HepG2 (cell line): ENCODE measurements around the gene RTN4RL2. TPM values are rescaled to one million over a fixed set of nuclear protein-coding genes. Genes with fewer than 3 reads are reported as not detected.
A peak's percentile ranks its signal among the peaks of the same experiment; 100 is the strongest.

Experiments
- CBFB ChIP-seq: sonication (generic); formaldehyde crosslinking; IDR thresholded peaks from 2 replicates; pipeline ENCODE4 v1.4.0; 2020; ENCODE audit warnings: missing genetic modification reagents
- DMAP1 ChIP-seq: IDR thresholded peaks from 2 replicates; pipeline ENCODE4 v1.6.1; 2016
- ETV6 ChIP-seq: sonication (generic); formaldehyde crosslinking; conservative IDR thresholded peaks from 2 replicates; pipeline ENCODE4 v1.4.0; 2020; ENCODE audit warnings: missing genetic modification reagents
- FOXC1 ChIP-seq: sonication (generic); formaldehyde crosslinking; IDR thresholded peaks from 2 replicates; pipeline ENCODE4 v1.8.0; 2022; ENCODE audit warnings: mild to moderate bottlenecking, missing genetic modification reagents, borderline replicate concordance
- NFE2L1 ChIP-seq: sonication (generic); formaldehyde crosslinking; IDR thresholded peaks from 2 replicates; pipeline ENCODE4 v1.4.0; 2020; ENCODE audit warnings: missing genetic modification reagents, mild to moderate bottlenecking, borderline replicate concordance
- NR3C1 ChIP-seq: sonication (generic); formaldehyde crosslinking; IDR thresholded peaks from 2 replicates; pipeline ENCODE4 v1.4.0; 2020; ENCODE audit warnings: missing genetic modification reagents
- SALL1 ChIP-seq: sonication (generic); formaldehyde crosslinking; IDR thresholded peaks from 2 replicates; pipeline ENCODE4 v1.8.0; 2022; ENCODE audit warnings: mild to moderate bottlenecking, missing genetic modification reagents
- SIX1 ChIP-seq: sonication (generic); formaldehyde crosslinking; IDR thresholded peaks from 2 replicates; pipeline ENCODE4 v1.4.0; 2020; ENCODE audit warnings: missing genetic modification reagents, borderline replicate concordance
- TCF12 ChIP-seq, 2 experiments: fragments of 450-650 bp in 1 of 2; sonication (generic) in 1 of 2; formaldehyde crosslinking in 1 of 2; IDR thresholded peaks; 2 replicates each; pipeline versions ENCODE4 v1.6.1 to v1.8.0; 2017 to 2022; ENCODE audit warnings: antibody characterized with exemption in 1 of 2, mild to moderate bottlenecking in 1 of 2, missing genetic modification reagents in 1 of 2, moderate library complexity in 1 of 2
- TEF ChIP-seq: sonication (generic); formaldehyde crosslinking; IDR thresholded peaks from 2 replicates; pipeline ENCODE4 v1.5.0; 2020; ENCODE audit warnings: missing genetic modification reagents
- TRIM22 ChIP-seq: fragments of 450-650 bp; IDR thresholded peaks from 2 replicates; pipeline ENCODE4 v1.6.1; 2017
- ZBTB43 ChIP-seq: sonication (generic); formaldehyde crosslinking; conservative IDR thresholded peaks from 2 replicates; pipeline ENCODE4 v1.4.0; 2020; ENCODE audit warnings: missing genetic modification reagents
- ZFY ChIP-seq: sonication (generic); formaldehyde crosslinking; IDR thresholded peaks from 2 replicates; pipeline ENCODE4 v1.4.0; 2020; ENCODE audit warnings: missing genetic modification reagents
- ZNF770 ChIP-seq: sonication (generic); formaldehyde crosslinking; IDR thresholded peaks from 2 replicates; pipeline ENCODE4 v1.5.0; 2020; ENCODE audit warnings: mild to moderate bottlenecking, missing genetic modification reagents
- polyA plus RNA-seq, 8 experiments: library from polyadenylated mRNA; depleted of rRNA in 3 of 8; stranded (reverse) in 7 of 8; unstranded in 1 of 8; fragments of >200 nt; fragmentation: Illumina TruSeq in 4 of 8; extraction: Trizol in 4 of 8; gene quantifications; 2 replicates each; pipeline versions ENCODE4 v1.2.1 to v1.2.3, GENCODE V29; 2011 to 2016; ENCODE audit warnings: low read depth in 4 of 8, missing spikeins in 1 of 8, mixed read lengths in 1 of 8; ENCODE audit not compliant: insufficient read depth in 1 of 8
- total RNA-seq, 5 experiments: library from RNA; depleted of rRNA; stranded (reverse); fragments of >200 nt; fragmentation: Illumina TruSeq; extraction: Trizol; gene quantifications; 2 replicates each; pipeline ENCODE4 v1.2.3, GENCODE V29; 2016; ENCODE audit warnings: low read depth in 1 of 5
- TF ChIP-seq, protein P1 (sequence below): sonication (generic); formaldehyde crosslinking; IDR thresholded peaks from 2 replicates; pipeline ENCODE4 v1.4.0; 2020; ENCODE audit warnings: missing genetic modification reagents, borderline replicate concordance
- TF ChIP-seq, protein P2 (sequence below): sonication (generic); formaldehyde crosslinking; IDR thresholded peaks from 2 replicates; pipeline ENCODE4 v1.9.0; 2022; ENCODE audit warnings: missing genetic modification reagents, mild to moderate bottlenecking, borderline replicate concordance
- TF ChIP-seq, protein P3 (sequence below): sonication (generic); IDR thresholded peaks from 2 replicates; pipeline ENCODE4 v1.6.1; 2016; ENCODE audit warnings: low read depth, borderline replicate concordance

The RTN4RL2 gene
- total and polyA plus RNA-seq, 2 of the 13 experiments (the other 11 are each of a cell fraction or from before 2014, with no cell fraction given) = 1.3 to 4.3 TPM

DNA sequence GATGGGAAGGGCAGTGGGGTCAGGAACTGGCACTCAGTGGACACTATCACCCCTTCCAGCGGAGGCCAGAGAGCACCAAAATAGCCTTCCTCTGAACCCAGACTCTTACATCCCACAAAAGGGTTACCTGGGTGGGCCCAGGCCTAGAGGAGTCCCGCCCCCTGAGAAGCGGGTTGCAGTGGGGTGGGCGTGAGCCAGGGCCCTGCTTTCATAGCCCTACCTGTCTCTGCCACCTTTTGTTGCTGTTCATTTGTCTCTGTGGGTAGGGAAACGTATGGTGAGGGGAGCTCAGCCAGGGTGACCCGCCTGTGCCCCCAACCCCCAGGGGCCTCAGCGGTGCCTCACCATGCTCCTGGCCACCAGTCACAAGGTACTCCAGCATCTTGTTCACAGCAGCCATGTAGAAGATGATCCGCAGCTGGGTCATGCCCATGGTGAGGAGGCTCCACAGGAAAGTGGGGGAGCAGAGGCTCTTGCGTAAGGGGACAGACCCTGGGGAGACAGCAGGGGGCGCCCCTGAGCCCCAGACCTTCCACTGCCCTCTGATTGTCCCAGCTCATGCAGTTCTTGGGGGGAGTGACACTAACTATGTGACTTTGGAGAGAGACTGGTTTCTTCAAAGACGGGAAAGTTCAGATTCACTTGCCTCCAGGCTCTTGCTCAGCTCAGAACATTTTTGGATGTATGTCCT, 31.2 kb downstream of the RTN4RL2 start (continued):
- TF ChIP-seq SIX1 (CRISPR knock-in tag) (no peak), ZFY (CRISPR knock-in tag) (no peak), ZNF770 (CRISPR knock-in tag) (0 out of 2 replicates have a peak, but pooled peaks have one; percentile 26), TEF (CRISPR knock-in tag) (no peak), TCF12 (IDR thresholded peaks at IDR 0.05) (no peak), TCF12 (CRISPR knock-in tag; IDR thresholded peaks at IDR 0.05) (no peak), SALL1 (CRISPR knock-in tag) (peak; percentile 18; the same call in 1 of the 2 replicates), ETV6 (CRISPR knock-in tag) (no peak), CBFB (CRISPR knock-in tag) (no peak), TRIM22 (no peak), FOXC1 (CRISPR knock-in tag) (no peak), ZBTB43 (no peak), NFE2L1 (CRISPR knock-in tag) (no peak), NR3C1 (no peak), DMAP1 (CRISPR knock-in tag) (no peak)
- TF ChIP-seq, protein P1, sequence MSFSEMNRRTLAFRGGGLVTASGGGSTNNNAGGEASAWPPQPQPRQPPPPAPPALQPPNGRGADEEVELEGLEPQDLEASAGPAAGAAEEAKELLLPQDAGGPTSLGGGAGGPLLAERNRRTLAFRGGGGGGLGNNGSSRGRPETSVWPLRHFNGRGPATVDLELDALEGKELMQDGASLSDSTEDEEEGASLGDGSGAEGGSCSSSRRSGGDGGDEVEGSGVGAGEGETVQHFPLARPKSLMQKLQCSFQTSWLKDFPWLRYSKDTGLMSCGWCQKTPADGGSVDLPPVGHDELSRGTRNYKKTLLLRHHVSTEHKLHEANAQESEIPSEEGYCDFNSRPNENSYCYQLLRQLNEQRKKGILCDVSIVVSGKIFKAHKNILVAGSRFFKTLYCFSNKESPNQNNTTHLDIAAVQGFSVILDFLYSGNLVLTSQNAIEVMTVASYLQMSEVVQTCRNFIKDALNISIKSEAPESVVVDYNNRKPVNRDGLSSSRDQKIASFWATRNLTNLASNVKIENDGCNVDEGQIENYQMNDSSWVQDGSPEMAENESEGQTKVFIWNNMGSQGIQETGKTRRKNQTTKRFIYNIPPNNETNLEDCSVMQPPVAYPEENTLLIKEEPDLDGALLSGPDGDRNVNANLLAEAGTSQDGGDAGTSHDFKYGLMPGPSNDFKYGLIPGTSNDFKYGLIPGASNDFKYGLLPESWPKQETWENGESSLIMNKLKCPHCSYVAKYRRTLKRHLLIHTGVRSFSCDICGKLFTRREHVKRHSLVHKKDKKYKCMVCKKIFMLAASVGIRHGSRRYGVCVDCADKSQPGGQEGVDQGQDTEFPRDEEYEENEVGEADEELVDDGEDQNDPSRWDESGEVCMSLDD (CRISPR knock-in tag) = peak; percentile 35; the same call in 1 of the 2 replicates
- TF ChIP-seq, protein P2, sequence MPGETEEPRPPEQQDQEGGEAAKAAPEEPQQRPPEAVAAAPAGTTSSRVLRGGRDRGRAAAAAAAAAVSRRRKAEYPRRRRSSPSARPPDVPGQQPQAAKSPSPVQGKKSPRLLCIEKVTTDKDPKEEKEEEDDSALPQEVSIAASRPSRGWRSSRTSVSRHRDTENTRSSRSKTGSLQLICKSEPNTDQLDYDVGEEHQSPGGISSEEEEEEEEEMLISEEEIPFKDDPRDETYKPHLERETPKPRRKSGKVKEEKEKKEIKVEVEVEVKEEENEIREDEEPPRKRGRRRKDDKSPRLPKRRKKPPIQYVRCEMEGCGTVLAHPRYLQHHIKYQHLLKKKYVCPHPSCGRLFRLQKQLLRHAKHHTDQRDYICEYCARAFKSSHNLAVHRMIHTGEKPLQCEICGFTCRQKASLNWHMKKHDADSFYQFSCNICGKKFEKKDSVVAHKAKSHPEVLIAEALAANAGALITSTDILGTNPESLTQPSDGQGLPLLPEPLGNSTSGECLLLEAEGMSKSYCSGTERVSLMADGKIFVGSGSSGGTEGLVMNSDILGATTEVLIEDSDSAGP (CRISPR knock-in tag) = peak; percentile 40; the same call in 1 of the 2 replicates
- TF ChIP-seq, protein P3, sequence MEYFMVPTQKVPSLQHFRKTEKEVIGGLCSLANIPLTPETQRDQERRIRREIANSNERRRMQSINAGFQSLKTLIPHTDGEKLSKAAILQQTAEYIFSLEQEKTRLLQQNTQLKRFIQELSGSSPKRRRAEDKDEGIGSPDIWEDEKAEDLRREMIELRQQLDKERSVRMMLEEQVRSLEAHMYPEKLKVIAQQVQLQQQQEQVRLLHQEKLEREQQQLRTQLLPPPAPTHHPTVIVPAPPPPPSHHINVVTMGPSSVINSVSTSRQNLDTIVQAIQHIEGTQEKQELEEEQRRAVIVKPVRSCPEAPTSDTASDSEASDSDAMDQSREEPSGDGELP = no peak
